GM19043 (cell line): ENCODE data around the gene VEGFC.

Experiments used
- ATAC-seq: cut with Tn5 transposase; IDR thresholded peaks from one replicate; pipeline ENCODE4 v1.9.1; 2021; ENCODE audit warnings: low read depth; ENCODE audit not compliant: unreplicated experiment

The VEGFC gene, protein sequence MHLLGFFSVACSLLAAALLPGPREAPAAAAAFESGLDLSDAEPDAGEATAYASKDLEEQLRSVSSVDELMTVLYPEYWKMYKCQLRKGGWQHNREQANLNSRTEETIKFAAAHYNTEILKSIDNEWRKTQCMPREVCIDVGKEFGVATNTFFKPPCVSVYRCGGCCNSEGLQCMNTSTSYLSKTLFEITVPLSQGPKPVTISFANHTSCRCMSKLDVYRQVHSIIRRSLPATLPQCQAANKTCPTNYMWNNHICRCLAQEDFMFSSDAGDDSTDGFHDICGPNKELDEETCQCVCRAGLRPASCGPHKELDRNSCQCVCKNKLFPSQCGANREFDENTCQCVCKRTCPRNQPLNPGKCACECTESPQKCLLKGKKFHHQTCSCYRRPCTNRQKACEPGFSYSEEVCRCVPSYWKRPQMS

DNA sequence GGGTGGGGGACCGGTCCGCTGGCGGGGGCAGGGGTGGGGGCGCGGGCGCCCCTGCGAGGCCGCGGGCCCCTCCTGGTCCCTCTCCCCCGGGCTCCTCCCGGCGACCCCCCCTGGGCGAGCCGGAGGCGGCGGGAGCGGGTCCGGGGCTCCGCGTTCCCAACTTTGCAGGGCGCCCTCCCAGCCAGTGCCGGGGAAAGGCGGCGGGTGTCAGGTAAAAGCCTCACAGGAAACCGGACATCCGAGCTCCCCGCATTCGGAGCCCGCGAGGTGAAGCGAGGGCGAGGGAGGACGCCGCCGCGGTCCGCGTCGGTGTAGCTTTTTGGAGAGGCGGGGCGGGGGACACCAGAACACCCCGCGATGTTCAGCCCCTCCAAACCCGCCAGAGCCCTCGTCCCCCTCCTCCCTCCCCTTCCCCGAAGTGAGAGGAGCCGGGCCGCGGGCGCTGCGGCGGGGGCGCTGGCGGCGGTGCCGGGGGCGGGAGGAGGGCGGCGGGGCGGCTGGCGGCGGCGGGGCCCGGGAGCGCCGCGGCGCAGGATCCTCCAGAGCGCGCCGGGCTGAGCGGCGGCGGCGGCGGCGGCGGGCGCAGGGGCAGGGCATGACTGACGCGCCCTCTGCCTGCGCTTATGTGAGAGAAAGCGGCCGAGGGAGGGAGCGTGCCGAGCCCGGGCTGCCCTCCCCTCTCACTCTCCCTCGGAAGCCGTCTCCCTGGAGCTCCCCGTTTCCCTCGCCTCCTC is at the start of gene VEGFC:
TSS of gene VEGFC (minus strand) at position 597 of the 734 bp plus-strand sequence. CDS start 611 bp downstream, outside the sequence.
- peak; percentile 62 for ATAC-seq

DNA sequence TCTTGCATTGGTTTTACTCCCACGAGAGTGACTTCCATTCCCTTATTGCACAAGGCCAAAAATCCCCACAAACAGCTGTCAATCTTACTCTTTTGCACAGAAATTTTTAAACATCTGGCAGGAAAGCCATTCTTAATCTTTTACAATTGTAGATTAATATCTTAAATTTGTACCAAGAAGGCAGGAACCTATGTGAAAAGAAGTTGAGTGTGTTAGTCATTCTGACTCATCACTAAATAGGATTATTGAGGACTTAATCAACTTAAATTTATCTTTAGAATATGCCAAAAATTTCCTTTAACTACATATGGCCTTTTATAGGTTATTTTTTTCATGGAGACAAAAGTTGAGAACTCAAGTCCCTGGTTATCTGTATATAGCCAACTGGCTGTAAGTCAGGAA is 49.0 kb upstream of the VEGFC start:
- ATAC-seq: no peak

DNA sequence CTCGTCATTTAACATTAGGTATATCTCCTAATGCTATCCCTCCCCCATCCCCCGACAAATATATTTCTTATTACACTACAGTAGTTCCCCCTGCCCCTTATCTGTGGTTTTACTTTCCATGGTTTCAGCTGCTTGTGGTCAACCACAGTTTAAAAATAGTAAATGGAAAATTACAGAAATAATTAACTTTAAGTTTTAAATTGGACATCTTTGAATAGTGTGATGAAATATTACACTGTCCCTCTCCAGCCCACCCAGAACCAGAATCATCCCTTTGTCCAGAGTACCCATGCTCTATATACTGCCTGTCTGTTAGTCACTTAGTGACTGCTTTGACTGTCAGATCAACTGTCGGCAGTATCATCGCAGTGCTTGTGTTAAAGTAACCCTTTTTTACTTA is 47.4 kb upstream of the VEGFC start:
- ATAC-seq: no peak

DNA sequence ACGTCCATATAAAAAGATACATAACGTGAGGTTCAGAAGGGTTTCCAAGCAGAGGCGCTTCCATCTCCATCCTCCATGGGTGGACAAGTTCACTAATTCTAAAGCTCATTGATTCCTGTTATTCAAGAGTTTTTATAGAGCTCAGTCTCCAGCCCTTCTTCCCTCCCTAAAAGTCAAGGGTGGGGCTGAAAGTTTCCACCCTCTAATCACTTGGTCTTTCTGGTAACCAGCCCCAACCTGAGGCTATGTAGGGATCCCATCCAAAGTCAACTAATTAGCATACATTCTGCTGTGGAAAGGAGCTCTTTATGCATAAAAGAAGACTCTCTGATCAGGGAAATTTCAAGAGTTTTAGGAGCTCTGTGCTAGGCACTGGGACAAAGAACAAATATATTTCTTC is 46.9 kb upstream of the VEGFC start:
- no peak for ATAC-seq

DNA sequence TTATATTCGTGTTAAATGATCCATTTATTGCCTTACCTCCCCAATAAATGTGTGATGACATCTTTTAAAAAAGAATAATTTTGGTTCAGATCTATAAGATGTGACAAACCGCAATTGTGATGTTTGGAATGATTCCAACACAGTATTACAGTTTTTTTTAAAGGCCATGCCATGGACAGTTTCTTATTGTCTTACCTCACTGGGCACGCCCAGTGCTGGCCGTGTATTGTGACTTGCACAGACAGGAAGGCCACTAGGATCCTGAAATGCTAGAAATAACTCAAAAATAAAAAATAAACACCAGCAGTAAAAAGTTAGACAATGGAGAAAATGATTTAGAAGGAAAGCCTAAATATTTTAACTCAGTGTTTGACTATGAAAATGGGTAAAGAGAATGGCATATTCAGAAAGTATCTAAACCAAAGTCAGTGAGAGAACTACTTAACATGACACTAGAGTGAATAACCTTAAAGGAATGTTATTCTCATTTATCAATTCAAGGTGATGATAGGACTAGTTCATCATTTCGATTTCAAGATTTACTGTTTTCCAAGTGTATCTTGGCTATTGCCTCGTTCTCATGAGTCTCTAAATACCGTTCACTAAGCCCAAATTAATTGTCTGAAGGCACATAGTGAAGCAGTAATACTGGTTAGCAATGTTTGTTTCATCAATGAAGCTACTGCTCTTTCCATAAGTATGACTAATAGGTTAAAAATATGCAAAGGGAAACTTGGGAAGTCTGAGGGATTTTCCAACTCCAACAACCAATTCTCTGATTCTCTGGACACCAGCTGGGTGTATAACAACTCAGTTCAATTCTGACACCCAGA is 46.1 kb upstream of the VEGFC start:
- no peak for ATAC-seq

DNA sequence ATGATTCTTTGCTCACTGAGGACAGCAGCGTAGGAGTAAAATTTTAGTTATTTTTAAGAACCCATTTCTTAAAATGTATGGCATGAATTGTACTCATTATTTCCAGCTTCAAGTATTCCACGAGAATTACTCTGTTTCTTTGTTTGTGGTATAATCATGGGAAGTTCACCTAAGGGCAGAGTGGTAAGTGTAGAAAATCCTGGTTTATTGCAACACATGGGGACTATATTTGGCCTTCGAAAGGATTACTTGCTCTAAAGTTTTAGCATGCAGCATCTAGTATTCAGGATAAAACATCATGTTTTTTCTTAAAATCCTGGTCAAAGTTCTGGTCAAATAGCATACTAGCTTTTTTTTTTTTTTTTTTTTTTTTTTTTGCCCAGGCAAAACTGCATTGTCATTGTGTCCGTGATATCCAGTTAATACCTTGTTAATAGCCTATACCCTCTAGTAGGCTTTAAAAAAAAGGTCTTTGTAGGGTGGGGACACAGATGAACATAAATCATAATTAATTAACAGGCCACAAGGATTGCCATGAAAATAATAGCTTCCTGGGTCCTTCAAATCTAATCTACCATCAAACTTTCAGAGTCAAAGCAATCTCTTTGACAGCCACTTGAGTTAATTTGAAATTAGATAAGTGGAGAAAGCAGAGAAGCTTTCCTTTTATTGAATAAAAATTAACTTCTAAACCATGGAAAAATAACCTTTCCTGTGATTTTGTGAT is 44.6 kb upstream of the VEGFC start:
- ATAC-seq: no peak

DNA sequence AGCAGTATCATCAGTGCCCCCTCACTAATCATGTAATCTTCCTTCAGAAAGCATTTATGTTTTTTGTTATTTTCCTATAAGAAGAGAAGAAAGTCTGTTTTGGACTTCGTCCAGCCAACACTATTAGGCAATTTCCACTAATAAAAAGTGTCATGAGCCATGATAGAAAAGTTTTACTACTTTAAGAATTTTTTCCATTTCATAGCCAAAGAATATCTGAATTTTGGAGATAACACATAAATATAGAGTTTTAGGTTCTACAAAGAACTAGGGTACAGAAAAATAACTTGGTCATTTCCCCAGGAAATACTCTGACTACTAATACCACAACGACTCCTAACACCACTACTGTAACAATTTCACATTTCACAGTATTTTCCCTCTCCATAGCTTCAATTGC is 41.8 kb upstream of the VEGFC start:
- ATAC-seq: no peak

DNA sequence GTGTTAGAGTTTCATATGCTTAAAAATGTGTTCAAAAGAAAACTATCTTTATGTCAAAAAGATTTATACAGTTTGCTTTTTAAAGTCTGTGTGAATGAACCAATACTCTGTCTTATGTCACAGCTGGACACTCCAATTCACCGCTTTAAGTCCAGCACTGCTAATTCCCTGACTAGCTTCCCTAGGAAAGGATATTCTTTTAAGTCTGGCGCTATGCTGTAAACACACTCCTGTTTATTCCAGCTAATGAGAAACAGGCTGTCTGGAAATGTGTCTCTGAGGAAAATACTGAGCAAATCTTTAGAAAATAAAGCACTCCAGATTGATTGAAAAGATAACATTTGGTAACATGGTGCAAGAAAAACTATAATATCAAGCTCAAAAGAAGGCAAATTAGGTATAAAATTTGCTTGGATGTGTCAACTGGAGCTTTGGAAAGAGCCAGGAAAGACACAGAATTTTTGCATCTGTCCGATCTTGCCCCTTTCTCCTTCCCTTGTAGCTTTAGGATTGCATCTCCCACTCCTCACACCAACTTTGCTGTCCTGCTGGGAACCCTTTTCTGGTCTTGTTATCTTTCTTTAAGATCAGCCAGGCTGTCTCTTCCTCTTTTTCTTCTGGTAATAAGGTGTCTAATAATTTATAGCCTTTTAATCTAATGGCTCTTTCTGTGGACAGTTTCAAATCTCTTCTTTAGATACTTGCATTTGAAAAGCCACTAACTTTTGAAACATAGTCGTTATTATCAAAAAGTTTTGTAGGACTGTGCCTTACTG is 40.9 kb upstream of the VEGFC start:
- no peak for ATAC-seq

DNA sequence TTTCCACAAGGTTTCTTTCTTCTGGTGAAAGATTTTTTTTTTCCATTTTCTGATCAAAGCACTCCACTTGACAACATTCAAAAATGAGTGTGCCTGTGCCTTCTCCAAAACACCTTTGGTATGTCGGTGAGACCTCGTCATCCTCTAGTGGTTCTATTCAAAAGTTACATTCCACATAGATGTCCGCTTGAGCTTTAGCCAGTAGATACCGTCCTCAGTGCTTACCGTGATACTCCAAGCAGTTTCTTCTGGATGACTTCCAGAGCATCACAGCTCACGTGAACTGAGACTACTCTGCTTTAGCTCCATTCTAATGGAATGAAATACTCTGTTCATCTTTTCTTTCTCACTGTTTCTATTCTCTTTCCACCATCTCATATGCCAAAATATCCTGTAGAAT is 38.2 kb upstream of the VEGFC start:
- no peak for ATAC-seq

DNA sequence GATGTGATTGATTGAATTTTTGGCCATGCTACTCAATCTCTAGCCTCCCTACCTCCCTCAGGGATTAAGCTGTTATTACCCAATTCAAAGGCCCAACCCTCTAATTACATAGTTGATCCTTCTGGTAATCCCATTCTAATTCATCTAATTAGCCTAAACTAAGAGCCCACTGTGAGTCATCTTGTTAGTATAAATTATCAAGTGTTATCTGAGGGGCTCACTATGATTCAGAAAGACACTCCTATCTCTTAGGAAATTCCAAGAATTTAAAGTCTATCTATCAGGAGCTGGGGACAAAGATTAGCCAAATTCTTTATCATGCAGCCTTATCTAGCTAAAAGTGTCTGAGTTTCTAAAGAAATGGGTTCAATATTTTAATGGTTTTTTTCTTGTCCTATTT is 32.9 kb upstream of the VEGFC start:
- no peak for ATAC-seq

DNA sequence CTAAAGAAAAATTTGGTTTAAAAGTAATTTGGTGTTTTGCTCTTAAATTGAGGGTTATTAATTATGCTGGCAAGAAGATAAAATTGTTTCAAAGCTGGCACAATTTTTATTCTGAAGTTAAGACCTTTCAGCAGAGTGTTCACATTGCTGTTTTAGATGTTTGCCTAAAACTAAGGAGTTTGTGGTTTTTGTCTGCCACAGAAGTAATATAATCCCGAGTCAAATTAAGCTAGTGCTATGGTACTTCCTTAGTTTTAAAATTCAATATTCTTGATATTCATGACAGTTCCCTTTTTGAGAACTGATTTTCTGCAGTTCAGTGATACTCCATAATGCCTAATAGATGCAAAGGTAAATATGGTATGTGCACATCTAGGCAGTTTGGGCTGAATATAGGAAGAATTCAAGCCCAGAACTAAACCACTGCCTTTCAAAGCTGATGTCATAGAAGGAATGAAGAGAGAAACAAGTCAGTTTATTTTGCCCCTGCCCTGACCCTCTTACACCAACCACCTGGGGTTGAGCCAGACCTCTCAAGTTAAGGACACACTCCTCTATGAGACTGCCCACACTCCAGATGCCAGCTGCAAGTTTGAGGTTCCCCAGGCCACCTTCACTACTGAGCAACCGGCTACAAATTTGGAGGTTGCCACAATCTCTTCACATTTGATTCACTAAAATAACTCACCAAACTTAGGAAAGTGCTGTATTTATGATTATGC is 32.1 kb upstream of the VEGFC start:
- no peak for ATAC-seq

DNA sequence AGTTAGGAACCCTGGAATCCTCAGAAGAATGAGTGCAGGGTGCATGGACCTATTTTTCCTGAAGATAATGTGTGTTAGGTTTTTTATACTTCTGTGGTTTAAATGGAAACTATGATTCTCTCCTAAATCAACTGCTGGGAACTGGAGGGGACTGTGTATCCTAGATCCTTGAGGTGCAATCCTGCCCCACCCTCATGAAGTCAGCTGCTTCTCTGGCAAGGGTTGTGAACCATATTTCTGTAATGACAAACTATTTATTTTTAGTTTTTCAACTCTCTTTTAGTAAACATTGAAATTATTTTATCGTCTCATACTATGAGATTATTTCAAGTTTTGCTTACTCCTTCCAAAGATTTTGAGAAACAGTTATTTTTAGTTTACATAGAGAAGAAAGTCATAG is 25.8 kb upstream of the VEGFC start:
- no peak for ATAC-seq

DNA sequence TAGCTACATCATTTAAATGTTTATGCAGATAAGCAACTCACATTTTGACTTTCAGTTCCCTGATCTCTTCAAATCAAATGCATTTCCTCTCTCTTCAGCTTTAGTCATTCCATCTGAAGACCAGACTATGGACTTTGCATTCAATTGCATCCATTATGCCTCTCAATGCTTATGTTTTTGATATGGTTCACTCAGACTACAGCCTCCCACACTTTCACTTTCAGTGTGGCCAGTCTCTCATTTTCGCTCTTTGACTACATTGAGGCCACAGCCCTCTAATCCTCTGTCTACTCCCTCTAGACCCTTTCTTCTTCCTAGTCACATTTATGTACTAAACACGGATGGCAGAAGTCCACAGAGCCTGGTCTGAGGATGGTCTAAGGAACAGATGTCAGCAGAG is 24.5 kb upstream of the VEGFC start:
- peak; percentile 67 for ATAC-seq

DNA sequence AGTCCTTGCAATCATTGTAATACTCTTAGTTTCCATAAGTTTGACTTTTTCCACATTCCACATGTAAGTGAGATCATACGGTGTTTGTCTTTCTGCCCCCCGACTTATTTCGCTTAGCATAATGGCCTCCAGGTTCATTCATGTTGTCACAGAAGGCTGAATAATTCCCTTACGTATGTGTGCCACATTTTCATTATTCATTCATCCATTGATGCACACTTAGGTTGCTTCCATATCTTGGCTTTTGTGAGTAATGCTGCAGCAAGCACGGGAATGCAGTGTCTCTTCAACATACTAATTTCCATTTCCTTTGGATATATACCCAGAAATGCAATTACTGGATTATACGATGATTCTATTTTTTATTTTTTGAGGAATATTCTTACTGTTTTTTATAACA is 22.0 kb upstream of the VEGFC start:
- no peak for ATAC-seq

DNA sequence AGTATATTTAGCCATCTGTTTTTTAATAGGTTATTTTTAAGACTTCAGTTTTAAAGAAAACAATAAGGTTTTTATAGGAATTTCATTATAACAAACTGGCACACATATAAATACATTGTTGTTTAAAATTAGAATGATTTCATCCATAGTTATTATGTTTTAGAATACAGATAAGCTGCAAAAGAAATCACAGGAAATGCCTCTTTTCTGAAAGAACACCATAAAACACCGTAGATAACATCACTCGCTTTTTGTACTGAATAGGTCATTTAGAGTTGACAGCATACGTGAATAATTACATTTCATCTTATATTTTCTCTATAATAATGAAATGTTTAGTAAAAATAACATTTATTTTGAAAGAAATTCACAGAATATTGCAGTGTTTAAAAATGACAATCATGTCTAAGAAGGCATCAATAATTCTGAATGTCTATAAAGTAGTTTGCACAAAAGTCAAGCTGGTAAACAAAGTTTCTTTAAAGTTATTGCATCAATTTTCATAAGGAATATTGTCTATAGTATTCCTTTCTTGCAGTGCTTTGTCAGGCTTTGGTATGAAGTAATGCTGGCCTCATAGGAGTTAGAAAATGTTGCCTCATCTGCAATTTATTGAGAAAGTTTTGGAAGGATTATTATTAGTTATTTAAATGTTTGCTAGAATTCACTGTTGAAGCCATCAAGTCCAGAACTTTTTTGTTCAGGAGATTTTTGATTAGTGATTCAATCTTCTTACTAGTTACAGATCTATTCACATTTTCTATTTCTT is 17.9 kb upstream of the VEGFC start:
- no peak for ATAC-seq

DNA sequence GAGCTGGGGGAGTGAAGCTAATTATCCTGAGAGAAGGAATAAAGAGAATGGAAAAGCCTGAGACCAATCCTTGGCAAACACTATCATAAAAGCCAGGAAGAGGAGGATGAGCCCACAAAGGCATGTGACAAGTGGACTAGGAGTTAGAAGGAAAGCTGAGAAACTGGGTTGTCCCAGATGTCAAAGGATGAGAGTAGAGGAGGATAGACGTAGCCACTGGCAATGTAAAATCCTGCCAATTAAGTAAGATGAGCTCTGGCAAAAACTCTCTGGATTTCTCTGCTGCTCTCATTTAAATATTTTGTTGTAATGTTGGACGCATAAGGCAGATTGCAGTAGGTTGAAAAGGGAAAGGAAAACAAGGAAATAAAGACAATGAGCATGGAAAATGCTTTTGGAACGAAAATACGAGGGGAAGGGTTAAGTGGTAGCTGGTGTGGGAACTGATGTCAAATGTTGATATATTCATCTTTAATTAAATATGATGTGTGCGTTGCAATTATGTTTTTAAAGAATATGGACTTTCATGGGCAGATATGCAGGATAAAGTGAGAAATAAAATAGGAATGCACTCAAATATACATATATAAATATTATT is 14.2 kb upstream of the VEGFC start:
- no peak for ATAC-seq

DNA sequence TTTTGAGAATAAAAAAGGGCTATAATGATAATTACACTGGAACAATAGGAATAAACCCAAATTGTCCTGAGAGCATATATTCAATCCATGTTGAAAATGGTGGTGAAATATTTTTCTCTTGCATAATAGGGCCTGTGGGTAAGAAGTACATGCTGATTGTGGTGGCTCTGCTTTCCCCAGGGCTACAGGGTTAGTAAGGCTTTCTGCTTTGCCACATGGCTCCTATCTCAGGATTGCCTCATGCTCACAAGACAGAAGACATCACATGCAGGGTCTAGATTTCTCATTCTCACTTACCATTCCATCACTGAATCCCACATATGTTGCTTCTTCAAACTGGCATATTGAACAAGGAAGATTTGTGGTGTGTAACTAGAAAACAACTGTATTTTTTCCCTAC is 12.4 kb upstream of the VEGFC start:
- no peak for ATAC-seq
